GM12801 (cell line): ENCODE results near the gene TLE1.

Experiments
- TF ChIP-seq, protein P1 (sequence below): IDR thresholded peaks from one replicate; pipeline ENCODE4 v1.5.1; 2011; ENCODE audit warnings: control low read depth; ENCODE audit not compliant: insufficient read length; ENCODE audit errors: extremely low read depth

Gene TLE1

GRCh38 chr9:81622471-81623255 is 66.7 kb downstream of the TLE1 start:
- TF ChIP-seq, protein P1, sequence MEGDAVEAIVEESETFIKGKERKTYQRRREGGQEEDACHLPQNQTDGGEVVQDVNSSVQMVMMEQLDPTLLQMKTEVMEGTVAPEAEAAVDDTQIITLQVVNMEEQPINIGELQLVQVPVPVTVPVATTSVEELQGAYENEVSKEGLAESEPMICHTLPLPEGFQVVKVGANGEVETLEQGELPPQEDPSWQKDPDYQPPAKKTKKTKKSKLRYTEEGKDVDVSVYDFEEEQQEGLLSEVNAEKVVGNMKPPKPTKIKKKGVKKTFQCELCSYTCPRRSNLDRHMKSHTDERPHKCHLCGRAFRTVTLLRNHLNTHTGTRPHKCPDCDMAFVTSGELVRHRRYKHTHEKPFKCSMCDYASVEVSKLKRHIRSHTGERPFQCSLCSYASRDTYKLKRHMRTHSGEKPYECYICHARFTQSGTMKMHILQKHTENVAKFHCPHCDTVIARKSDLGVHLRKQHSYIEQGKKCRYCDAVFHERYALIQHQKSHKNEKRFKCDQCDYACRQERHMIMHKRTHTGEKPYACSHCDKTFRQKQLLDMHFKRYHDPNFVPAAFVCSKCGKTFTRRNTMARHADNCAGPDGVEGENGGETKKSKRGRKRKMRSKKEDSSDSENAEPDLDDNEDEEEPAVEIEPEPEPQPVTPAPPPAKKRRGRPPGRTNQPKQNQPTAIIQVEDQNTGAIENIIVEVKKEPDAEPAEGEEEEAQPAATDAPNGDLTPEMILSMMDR, result no peak

DNA sequence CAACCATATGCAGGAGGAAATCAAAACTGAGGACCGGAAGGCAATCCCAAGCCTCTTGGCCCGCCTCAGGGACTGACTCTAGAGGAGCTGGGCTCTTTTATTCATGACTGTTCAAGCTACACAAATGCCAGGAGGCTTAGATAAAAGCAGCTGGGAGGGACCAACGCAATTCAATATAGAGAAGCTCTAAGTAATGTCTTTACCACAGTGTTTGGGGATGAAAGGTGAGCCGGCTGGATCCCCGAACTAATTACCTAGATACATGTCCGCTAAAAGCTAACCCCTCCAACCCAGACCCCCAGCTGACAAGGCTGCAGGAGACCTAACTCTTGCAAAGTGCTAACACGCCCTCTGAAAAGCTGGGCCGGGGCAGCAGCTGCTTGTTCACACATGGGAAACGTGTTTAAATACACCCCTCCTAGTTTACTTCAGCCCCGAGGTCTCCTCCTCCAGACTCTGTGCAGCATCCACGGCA is 67.5 kb downstream of the TLE1 start:
- TF ChIP-seq, protein P1, result no peak

DNA sequence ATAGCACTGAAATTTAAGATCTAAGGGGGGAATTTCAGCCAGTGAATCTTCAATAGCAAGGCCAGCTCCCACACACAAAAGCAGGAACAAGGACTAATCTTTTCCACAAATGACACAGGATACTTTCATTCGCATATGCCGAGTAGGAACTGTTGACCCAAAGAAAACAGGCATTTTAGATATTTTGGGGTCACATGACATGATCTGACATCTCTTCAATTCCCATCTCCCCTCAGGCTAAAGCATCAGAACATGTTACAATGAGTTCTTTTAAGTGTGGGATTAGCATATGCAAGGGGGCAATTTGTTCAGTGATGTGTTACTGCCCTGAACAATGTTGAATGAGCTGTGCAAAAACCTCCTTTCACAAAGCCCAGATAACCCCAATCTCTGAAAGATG is 68.2 kb downstream of the TLE1 start:
- TF ChIP-seq, protein P1, result no peak

GRCh38 chr9:81620002-81620390 is 69.4 kb downstream of the TLE1 start:
- TF ChIP-seq, protein P1, result no peak

DNA sequence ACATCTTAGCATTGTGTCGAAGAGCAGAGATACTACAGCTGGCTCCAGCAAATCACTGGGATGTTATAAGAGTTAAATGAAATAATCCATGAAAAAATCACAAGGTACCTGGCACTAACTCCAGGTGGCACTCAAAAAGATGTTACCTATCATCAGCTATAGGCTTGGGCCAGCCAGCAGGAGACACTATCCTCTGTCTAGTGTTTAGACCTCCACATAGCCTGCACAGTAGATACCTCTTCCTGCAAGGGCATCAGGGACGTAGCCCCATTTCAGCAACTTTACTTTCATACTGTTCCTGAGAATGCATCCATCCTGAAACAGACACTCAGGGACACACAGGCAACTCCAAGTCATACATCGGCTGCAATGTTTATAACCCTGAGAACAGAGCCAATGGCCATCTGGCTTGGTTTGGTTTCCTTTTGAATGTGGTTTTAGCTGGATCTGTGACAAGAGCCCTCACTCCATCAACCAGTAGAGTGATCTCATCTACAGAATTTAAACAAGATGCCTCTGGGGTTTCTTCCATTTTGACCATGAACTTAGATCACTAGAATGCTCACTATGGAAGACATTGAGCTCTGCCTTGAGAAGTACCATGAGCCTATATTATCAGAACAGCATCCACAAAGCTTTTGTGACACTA is 69.9 kb downstream of the TLE1 start:
- TF ChIP-seq, protein P1, result no peak

DNA sequence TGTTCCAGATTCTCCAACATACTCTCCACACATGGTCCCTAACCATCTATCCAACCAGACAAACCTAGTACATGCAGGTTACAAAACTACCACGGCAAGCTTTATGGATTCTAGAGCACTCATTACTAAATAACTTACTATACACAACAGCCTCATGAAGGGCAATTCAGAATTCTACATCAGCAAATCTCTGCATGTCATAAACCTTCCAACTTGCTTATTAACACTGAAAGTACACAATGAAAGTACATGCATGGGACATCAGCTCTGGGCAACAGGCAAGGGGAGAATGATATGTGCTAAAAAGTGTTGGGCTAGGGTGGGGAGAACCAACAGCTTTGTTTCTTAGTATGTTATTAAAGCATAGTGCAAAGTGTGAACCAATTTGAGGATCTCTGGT is 70.4 kb downstream of the TLE1 start:
- TF ChIP-seq, protein P1, result no peak

DNA sequence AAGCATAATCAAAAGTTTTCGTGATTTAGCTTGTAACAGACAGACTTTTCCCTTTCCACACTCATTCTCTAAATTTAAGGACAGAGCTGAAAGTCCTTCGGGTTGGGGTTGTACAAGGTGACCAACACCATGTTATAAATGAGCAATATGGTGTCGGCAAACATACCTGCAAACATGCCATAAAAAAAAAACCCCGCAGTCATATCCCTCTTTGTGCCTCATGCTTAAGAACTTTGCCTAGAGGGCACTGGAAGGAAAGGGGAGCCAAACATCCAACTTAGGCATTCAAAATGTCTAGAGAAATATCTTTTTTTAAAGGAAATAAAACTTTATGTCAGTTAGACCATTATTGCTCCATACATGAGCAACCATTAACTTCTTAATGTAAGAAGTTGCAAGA is 73.2 kb downstream of the TLE1 start:
- TF ChIP-seq, protein P1, result no peak
